ENCODE measurements around the gene PLAAT1. TPM values are rescaled to one million over a fixed set of nuclear protein-coding genes. Genes with fewer than 3 reads are reported as not detected.

Gene PLAAT1
- total RNA-seq, 1 donor from 2014 or later = not detected

- Mint-ChIP-seq H3K36me3 (ENCODE audit: unreplicated experiment) (no peaks in the 10 kb centered on the region), H3K27ac (ENCODE audit: unreplicated experiment) (no peak overlapping the region), H3K4me1 (ENCODE audit: unreplicated experiment) (no peaks in the 10 kb centered on the region), H3K9me3 (ENCODE audit: unreplicated experiment) (peaks cover 32% of the 10 kb centered on the region), H3K27me3 (ENCODE audit: unreplicated experiment) (no peaks in the 10 kb centered on the region), H3K4me3 (ENCODE audit: unreplicated experiment) (no peak overlapping the region)
- no peak for DNase-seq (ENCODE audit: extremely low spot score, unreplicated experiment)
- TF ChIP-seq CTCF (IDR thresholded peaks at IDR 0.05) = no peak
These were observed 7.9 kb downstream of the PLAAT1 start for GRCh38 chr3:193248848-193249468.

- no peak for DNase-seq (ENCODE audit: extremely low spot score, unreplicated experiment)
- H3K4me1 Mint-ChIP-seq (ENCODE audit: unreplicated experiment) = no peaks in the 10 kb centered on the region
- H3K4me3 Mint-ChIP-seq (ENCODE audit: unreplicated experiment) = no peak overlapping the region
- TF ChIP-seq CTCF (IDR thresholded peaks at IDR 0.05) = no peak
- no peaks in the 10 kb centered on the region for H3K36me3 Mint-ChIP-seq (ENCODE audit: unreplicated experiment)
- no peaks in the 10 kb centered on the region for H3K27me3 Mint-ChIP-seq (ENCODE audit: unreplicated experiment)
- no peak overlapping the region for H3K27ac Mint-ChIP-seq (ENCODE audit: unreplicated experiment)
- peaks cover 32% of the 10 kb centered on the region for H3K9me3 Mint-ChIP-seq (ENCODE audit: unreplicated experiment)
These were observed 9.5 kb downstream of the PLAAT1 start for GRCh38 chr3:193250492-193250891.

- H3K4me1 Mint-ChIP-seq (ENCODE audit: unreplicated experiment) = no peaks in the 10 kb centered on the region
- no peak for TF ChIP-seq CTCF (IDR thresholded peaks at IDR 0.05)
- no peaks in the 10 kb centered on the region for H3K36me3 Mint-ChIP-seq (ENCODE audit: unreplicated experiment)
- no peak overlapping the region for H3K27ac Mint-ChIP-seq (ENCODE audit: unreplicated experiment)
- H3K27me3 Mint-ChIP-seq (ENCODE audit: unreplicated experiment) = no peaks in the 10 kb centered on the region
- no peak for DNase-seq (ENCODE audit: extremely low spot score, unreplicated experiment)
- peaks cover 13% of the 10 kb centered on the region for H3K9me3 Mint-ChIP-seq (ENCODE audit: unreplicated experiment)
- H3K4me3 Mint-ChIP-seq (ENCODE audit: unreplicated experiment) = no peak overlapping the region
These were observed 13.1 kb downstream of the PLAAT1 start for GRCh38 chr3:193253986-193254660.

GRCh38 chr3:193261970-193262369 is 20.9 kb downstream of the PLAAT1 start:
- Mint-ChIP-seq H3K27ac (ENCODE audit: unreplicated experiment) (no peak overlapping the region), H3K9me3 (ENCODE audit: unreplicated experiment) (peaks cover 4% of the 10 kb centered on the region), H3K36me3 (ENCODE audit: unreplicated experiment) (no peaks in the 10 kb centered on the region), H3K4me3 (ENCODE audit: unreplicated experiment) (no peak overlapping the region), H3K4me1 (ENCODE audit: unreplicated experiment) (no peaks in the 10 kb centered on the region), H3K27me3 (ENCODE audit: unreplicated experiment) (no peaks in the 10 kb centered on the region)
- no peak for TF ChIP-seq CTCF (IDR thresholded peaks at IDR 0.05)
- DNase-seq (ENCODE audit: extremely low spot score, unreplicated experiment) = no peak

GRCh38 chr3:193262707-193263106 is 21.7 kb downstream of the PLAAT1 start:
- Mint-ChIP-seq H3K9me3 (ENCODE audit: unreplicated experiment) (peaks cover 4% of the 10 kb centered on the region), H3K36me3 (ENCODE audit: unreplicated experiment) (no peaks in the 10 kb centered on the region), H3K27me3 (ENCODE audit: unreplicated experiment) (no peaks in the 10 kb centered on the region), H3K4me3 (ENCODE audit: unreplicated experiment) (no peak overlapping the region), H3K4me1 (ENCODE audit: unreplicated experiment) (no peaks in the 10 kb centered on the region), H3K27ac (ENCODE audit: unreplicated experiment) (no peak overlapping the region)
- TF ChIP-seq CTCF (IDR thresholded peaks at IDR 0.05) = no peak
- DNase-seq (ENCODE audit: extremely low spot score, unreplicated experiment) = no peak
